MM.1S (cell line): Measurements from ENCODE around the gene POLE4.

Source experiments
- DNase-seq: peaks from one replicate; pipeline ENCODE4 v3.0.0-alpha.2; 2015
- H2AFZ ChIP-seq: fragments of 300-600 bp; sonication (generic); 2 replicates; pipeline ENCODE4 v1.6.0; 2016; ENCODE audit warnings: antibody characterized with exemption, low read length
- H3F3A ChIP-seq: fragments of 300-600 bp; sonication (generic); 2 replicates; pipeline ENCODE4 v1.6.1; 2016; ENCODE audit warnings: mild to moderate bottlenecking, antibody characterized with exemption, low read length, moderate library complexity, mixed read lengths; ENCODE audit not compliant: insufficient read depth
- H3K27ac ChIP-seq: fragments of 300-600 bp; sonication (generic); 2 replicates; pipeline ENCODE4 v1.5.1; 2016; ENCODE audit warnings: mild to moderate bottlenecking, low read length
- H3K27me3 ChIP-seq: fragments of 300-600 bp; sonication (generic); replicated peaks from 2 replicates; pipeline ENCODE4 v1.6.0; 2016; ENCODE audit warnings: low read length; ENCODE audit not compliant: insufficient read depth
- H3K36me3 ChIP-seq: fragments of 300-600 bp; sonication (generic); replicated peaks from 2 replicates; pipeline ENCODE4 v1.6.1; 2016; ENCODE audit warnings: mild to moderate bottlenecking, low read length, mixed read lengths; ENCODE audit not compliant: insufficient read depth
- H3K4me1 ChIP-seq: fragments of 300-600 bp; sonication (generic); 2 replicates; pipeline ENCODE4 v1.6.1; 2016; ENCODE audit warnings: low read length, mixed read lengths
- H3K4me2 ChIP-seq: fragments of 300-600 bp; sonication (generic); 2 replicates; pipeline ENCODE4 v1.6.0; 2016; ENCODE audit warnings: low read depth, low read length
- H3K4me3 ChIP-seq: fragments of 300-600 bp; sonication (generic); 2 replicates; pipeline ENCODE4 v1.5.1; 2016; ENCODE audit warnings: low read length, mixed read lengths
- H3K79me2 ChIP-seq: fragments of 300-600 bp; sonication (generic); 2 replicates; pipeline ENCODE4 v1.6.1; 2016; ENCODE audit warnings: mixed run types, low read length, mixed read lengths
- H3K9ac ChIP-seq: fragments of 300-600 bp; sonication (generic); 2 replicates; pipeline ENCODE4 v1.6.1; 2016; ENCODE audit warnings: low read length, mixed read lengths
- H3K9me2 ChIP-seq: fragments of 300-600 bp; sonication (generic); replicated peaks from 2 replicates; pipeline ENCODE4 v1.6.1; 2016; ENCODE audit warnings: mild to moderate bottlenecking, low read length, mixed read lengths; ENCODE audit not compliant: insufficient read depth
- H3K9me3 ChIP-seq: fragments of 300-600 bp; sonication (generic); replicated peaks from 2 replicates; pipeline ENCODE4 v1.6.1; 2016; ENCODE audit warnings: mild to moderate bottlenecking, low read length, mixed read lengths; ENCODE audit not compliant: insufficient read depth
- H4K20me1 ChIP-seq: fragments of 300-600 bp; sonication (generic); 2 replicates; pipeline ENCODE4 v1.6.1; 2016; ENCODE audit warnings: mild to moderate bottlenecking, low read length, moderate library complexity, mixed read lengths; ENCODE audit not compliant: insufficient read depth
- CTCF ChIP-seq: fragments of 300-600 bp; sonication (generic); IDR thresholded peaks from 2 replicates; pipeline ENCODE4 v1.5.1; 2016; ENCODE audit warnings: antibody characterized with exemption, low read length, mixed read lengths
- EZH2 ChIP-seq: fragments of 300-600 bp; sonication (generic); optimal IDR thresholded peaks from 2 replicates; pipeline ENCODE3; 2017; ENCODE audit warnings: low read depth, mild to moderate bottlenecking, antibody characterized with exemption, low read length, mixed read lengths
- EZH2phosphoT487 ChIP-seq: fragments of 300-600 bp; sonication (generic); IDR thresholded peaks from 2 replicates; pipeline ENCODE4 v1.6.1; 2018; ENCODE audit warnings: antibody characterized with exemption, low read length

POLE4 gene

GRCh38 chr2:74917702-74918619 lies 40.5 kb upstream of the POLE4 start:
- no peaks in the 10 kb centered on the region for H3K9me3 ChIP-seq
- H3K79me2 ChIP-seq = no peaks in the 10 kb centered on the region
- H3K4me1 ChIP-seq = no peaks in the 10 kb centered on the region
- no peaks in the 10 kb centered on the region for H4K20me1 ChIP-seq
- no peaks in the 10 kb centered on the region for H3K27me3 ChIP-seq
- H3K9ac ChIP-seq = no peak overlapping the region
- no peaks in the 10 kb centered on the region for H3F3A ChIP-seq
- no peak overlapping the region for H3K4me2 ChIP-seq
- H3K4me3 ChIP-seq = no peak overlapping the region
- H2AFZ ChIP-seq = no peak overlapping the region
- H3K36me3 ChIP-seq = no peaks in the 10 kb centered on the region
- TF ChIP-seq CTCF (no peak), EZH2phosphoT487 (no peak), EZH2 (no peak)
- no peak overlapping the region for H3K27ac ChIP-seq
- no peaks in the 10 kb centered on the region for H3K9me2 ChIP-seq
- DNase-seq = no peak

- no peak overlapping the region for H3K9ac ChIP-seq
- peak overlapping the region; percentile 77 for H3K4me3 ChIP-seq
- peak overlapping the region; percentile 98 for H3K4me2 ChIP-seq
- H3K27ac ChIP-seq = no peak overlapping the region
- H3K4me1 ChIP-seq = no peaks in the 10 kb centered on the region
- no peaks in the 10 kb centered on the region for H3K27me3 ChIP-seq
- H4K20me1 ChIP-seq = no peaks in the 10 kb centered on the region
- no peaks in the 10 kb centered on the region for H3K36me3 ChIP-seq
- no peaks in the 10 kb centered on the region for H3K9me3 ChIP-seq
- H3K79me2 ChIP-seq = no peaks in the 10 kb centered on the region
- H2AFZ ChIP-seq = peak overlapping the region; percentile 99
- H3F3A ChIP-seq = no peaks in the 10 kb centered on the region
- no peaks in the 10 kb centered on the region for H3K9me2 ChIP-seq
- peak; percentile 78 for TF ChIP-seq CTCF
- no peak for TF ChIP-seq EZH2
- no peak for TF ChIP-seq EZH2phosphoT487
- DNase-seq = peak; percentile 36
Measured at GRCh38 chr2:74919827-74920226, 38.6 kb upstream of the POLE4 start.

GRCh38 chr2:74921236-74921736 lies 37.2 kb upstream of the POLE4 start:
- Histone ChIP-seq H3K27me3 (no peaks in the 10 kb centered on the region), H3K4me1 (no peaks in the 10 kb centered on the region), H3K9me2 (no peaks in the 10 kb centered on the region), H3K27ac (no peak overlapping the region), H3K4me3 (no peak overlapping the region), H2AFZ (no peak overlapping the region), H3K79me2 (no peaks in the 10 kb centered on the region), H3K9me3 (no peaks in the 10 kb centered on the region), H3K9ac (no peak overlapping the region), H3F3A (no peaks in the 10 kb centered on the region), H4K20me1 (no peaks in the 10 kb centered on the region), H3K4me2 (no peak overlapping the region), H3K36me3 (no peaks in the 10 kb centered on the region)
- TF ChIP-seq EZH2phosphoT487 (no peak), EZH2 (no peak), CTCF (no peak)
- DNase-seq = no peak
